Stimulated activated CD4-positive, alpha-beta T cell treated with anti-CD3 and anti-CD28 coated beads, Interleukin-12 subunit alpha, Interleukin-12 subunit beta, amount 100 ng/mL, for 48 hours (primary cell): ENCODE results near the gene ZMYND8.

Experiments used
- DNase-seq, 3 donors: peaks; one replicate each; pipeline ENCODE4 v3.0.0-alpha.2; 2020; ENCODE audit warnings: low read depth in 2 of 3, low spot score in 1 of 3

ZMYND8 gene

GRCh38 chr20:47332381-47333206 lies 23.9 kb downstream of the ZMYND8 start:
- DNase-seq, result no peak

DNA sequence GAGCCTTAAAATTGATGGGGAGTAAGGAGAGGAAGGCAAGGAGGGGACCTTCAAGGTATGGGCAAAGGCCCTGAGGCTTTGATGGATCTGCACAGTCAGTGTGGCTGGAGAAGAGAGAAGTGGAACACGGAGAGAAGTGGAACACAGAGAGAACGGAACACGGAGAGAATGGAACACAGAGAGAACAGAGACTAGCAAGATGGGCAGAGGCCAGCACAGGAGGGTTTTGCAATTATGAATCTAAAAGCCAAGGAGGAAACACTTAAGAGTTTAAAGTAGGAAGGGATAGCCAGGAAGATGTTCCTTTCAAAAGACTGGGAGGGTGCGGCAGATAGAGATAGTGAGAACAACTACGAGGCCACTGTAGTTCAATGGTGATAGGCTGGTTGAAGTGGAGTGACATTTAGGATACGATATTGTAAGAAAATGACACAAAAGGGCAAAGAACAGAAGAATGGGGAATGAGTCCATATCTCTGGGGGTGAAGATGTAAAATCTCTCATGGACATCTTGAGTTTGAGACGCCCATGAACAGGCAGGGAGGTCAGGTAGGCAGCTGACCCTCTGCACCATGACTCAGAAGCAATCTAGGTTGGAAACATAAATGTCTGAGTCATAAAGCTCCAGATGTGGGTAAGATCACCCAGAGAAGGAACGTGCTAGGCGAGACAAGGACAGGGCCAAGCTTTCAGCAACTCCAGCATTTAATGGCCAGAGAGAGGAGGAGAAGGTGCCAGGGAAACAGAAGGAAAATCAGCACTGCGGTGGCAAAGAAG lies 25.4 kb downstream of the ZMYND8 start:
- DNase-seq, result no peak

- no peak for DNase-seq
Observed at GRCh38 chr20:47330071-47330470, 26.4 kb downstream of the ZMYND8 start.

DNA sequence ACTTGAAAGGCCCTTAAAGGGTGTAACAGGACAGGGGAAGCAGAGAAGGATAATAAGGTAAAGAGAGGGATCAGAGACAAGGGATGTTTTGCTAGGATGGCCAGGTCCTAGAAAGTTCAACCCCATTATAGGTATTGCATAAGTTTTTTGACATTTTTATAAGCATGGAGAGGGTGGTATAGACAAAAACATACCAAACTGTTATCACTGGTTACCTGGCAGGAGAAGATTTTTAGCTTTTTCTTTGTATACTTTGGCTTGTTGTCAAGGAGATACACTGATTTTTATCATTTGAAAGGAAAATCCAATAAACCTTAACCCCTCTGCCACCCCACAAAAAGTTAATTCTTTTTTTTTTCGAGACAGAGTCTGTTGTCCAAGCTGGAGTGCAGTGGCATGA lies 28.4 kb downstream of the ZMYND8 start:
- DNase-seq, result no peak

DNA sequence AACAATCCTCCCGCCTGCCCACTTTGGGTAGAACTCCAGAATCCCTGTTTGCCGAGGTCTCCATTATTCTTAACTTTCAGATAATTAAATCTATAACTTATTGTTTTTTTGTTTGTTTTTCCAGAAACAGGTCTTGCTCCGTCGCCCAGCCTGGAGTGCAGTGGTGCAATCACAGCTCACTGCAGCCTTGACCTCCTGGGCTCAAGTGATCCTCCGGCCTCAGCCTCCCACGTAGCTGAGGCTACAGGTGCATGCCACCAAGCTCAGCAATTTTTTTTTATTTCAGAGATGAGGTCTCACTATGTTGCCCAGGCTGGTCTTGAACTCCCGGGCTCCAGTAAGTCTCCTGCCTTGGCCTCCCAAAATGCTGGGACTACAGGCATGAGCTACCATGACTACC lies 28.8 kb downstream of the ZMYND8 start:
- no peak for DNase-seq

- no peak for DNase-seq
Observed at GRCh38 chr20:47326658-47327268, 29.7 kb downstream of the ZMYND8 start.

- no peak for DNase-seq
Observed at GRCh38 chr20:47325242-47325641, 31.3 kb downstream of the ZMYND8 start.

DNA sequence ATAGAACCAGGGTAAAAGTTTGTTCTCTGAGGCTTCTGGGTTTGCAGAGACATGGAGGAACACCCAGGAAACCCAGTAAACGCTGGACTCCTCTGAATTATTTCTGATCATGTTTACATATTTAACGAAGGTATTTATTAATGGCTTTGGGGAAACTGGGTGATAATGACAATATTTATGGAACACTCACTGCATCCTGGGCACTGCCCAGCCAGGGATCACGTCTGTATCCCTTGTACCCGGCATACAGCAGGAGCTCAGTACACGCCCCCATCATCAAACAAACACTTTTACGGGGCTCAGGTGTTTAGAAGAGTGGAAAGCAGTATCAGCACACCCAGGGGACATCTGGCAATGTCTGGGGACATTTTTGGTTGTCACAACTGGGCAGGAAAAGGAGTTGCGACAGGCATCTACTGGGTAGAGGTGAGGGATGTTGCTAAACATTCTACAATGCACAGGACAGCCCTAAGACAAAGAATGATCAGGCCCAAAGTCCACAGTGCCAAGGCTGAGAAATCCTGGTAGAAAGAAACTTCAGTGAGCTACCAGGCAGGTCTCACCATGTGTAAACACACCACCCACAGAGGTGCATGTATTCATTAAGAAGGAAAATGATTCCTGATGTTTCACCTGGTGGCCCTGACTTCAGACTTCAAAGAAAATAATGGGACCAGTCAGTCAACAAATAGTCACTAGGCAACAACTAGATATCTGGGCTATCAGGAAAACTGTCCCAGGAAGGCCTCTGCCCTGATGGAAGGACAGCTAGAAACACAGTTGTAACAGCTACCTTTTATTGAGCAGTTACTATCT lies 35.3 kb downstream of the ZMYND8 start:
- DNase-seq, result no peak

GRCh38 chr20:47319517-47320252 lies 36.8 kb downstream of the ZMYND8 start:
- no peak for DNase-seq

GRCh38 chr20:47318586-47319516 lies 37.6 kb downstream of the ZMYND8 start:
- DNase-seq, result peak in 1 of 3 donors; percentile 6

- no peak for DNase-seq
Observed at GRCh38 chr20:47318027-47318585, 38.4 kb downstream of the ZMYND8 start.

DNA sequence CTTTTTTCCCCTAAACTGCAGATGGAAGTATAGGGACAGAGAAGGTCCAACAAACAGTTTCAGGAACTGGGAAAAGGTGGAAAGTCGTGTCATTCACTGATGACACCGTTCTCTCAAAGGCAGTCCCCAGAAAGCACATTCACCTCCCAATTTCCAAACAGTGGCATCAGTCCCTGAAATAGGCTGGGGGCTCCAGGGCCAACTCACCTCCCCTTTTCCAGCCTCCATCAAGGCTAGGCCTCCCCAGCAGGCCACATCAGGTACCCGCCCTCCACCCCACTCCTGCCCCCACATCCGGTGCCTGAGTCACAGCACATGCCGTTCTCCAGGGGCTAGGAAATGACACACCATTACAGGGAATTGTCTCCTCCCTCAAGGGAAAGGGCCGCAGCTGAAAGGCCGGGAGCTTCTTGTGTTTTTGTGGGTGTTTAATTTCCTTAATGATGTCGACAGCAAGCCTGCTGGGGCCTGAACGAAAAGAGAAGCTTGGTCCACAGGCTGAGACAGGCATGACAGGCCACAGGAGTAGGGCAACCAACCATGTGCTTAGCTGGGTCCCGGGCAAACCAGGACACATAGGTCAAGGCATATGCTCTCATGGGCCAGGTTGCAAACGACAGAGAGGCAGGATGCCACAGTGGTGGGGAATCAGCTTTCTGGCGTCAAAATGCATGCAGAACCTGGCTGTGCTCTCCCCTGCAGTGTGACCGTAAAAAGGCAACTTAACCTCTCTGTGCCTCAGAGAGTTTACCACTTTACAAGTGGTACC lies 39.2 kb downstream of the ZMYND8 start:
- peak; percentile 51 to 59 (median 55) for DNase-seq

DNA sequence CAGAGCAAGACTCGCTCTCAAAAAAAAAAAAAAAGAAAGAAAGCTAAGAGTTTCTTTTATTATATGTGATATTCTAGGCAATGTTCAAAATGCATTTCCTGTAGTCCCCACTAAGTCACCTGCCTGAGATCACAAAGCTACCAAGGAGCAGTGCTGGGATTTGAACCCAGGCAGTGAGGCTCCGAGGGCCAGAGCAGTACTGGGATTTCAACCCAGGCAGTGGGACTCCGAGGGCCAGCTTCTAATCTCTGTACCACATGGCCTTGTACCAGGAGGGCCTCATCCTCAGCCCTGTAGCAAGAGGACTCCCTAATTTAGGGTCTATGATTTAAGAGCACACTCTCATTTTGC lies 39.7 kb downstream of the ZMYND8 start:
- DNase-seq, result no peak

DNA sequence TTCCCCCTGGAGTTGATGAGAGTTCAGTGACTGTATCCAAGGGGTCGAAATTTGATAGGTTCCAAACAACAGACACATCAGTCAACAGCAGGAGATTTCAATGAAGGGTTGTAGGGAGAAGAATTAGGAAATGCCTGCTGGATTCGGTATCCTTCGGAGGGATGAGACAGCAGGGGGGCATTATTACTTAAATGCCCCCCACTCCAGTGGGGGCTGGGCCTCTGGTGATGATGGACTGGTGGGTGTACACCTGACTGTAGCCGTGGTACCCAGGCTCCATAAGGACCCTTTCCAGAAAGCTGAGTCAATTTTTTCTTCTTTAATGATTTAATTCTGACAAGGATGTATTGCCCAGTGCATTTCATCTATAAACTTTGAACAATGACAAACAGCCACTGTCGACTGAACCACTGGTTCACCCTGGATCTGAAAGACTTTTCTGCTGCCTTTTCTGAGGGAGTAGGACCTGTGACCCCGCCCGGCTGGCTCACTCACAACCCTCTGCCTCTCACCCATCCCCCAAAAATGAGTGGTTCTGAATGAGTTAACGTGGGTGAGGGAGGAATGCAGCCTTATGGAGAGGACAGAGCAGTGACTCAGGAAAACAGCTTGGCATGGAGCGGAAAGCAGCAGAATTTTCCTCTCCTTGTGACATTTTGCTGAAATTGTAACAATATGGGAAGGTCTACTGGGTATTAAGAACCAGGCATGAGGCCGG lies 41.0 kb downstream of the ZMYND8 start:
- no peak for DNase-seq

DNA sequence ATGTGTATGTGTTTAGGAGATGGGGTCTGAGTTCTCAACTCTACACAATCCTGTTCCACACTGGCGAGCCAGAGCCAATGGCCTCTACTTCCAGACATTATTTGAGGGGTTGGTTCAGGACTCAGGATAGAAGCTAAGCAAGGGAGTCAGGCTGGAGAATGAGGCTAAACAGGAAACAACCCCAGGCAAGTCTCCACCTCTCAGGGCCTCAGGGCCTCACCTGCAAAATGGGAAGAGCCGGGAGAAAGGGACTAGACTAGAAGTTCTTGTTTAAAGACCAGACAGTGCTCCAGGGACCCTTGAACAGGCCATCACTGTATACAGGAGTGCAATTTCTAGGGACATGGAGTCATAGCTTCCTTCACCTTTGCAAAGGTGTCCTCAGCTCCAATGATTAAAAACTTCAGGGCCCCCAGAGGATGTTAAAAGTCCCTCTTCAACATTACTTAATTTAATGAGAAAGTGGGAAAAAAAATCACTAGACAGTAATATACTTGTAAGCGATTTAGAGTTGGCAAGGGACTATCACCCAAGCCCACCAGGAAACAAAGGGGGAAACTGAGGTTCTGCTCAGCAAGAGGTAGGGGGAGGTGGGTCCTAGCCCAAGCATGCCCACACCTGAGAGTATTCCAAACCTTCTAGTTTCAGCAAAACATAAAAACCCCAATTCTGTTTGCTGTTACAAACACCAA lies 41.7 kb downstream of the ZMYND8 start:
- no peak for DNase-seq

DNA sequence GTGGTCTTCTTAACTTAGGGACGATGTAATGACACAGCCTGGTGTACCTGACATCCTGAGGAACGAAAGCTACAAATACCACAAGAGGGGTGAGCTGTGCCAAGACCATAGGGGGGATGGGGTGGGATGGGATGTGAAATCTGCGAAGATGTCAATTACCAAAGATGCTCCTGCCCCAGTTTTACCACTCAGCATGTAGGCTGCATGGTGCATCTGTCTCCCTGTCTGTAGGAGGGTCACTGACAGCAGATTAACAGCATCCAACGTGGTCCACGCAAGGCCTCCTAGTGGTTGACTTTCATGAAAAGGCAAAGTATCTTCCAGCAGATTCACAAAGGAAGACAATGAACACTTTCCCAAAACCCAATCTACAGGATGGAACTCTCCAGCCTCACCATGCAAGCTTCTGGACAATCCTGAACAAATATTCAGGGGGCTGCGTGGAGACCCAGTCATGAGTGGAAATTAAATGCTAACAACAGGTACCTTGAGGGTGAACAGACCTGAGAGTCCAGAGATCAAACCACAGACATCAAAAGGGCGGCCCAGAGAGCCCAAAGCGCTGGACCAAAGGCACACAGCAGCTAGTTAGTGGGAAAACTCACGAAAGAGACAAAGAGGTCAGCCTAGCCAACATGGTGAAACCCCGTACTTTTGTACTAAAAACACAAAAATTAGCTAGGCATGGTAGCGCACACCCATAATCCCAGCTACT lies 44.4 kb downstream of the ZMYND8 start:
- DNase-seq, result no peak

GRCh38 chr20:47311211-47311610 lies 45.3 kb downstream of the ZMYND8 start:
- DNase-seq, result no peak
